GM10847 (cell line): Measurements from ENCODE around the gene METTL2B.
A peak's percentile ranks its signal among the peaks of the same experiment; 100 is the strongest.

ENCODE experiments used
- POLR2A ChIP-seq: IDR thresholded peaks from 2 replicates; pipeline ENCODE4 v1.6.1; 2011; ENCODE audit not compliant: insufficient read length; ENCODE audit errors: extremely low read depth

METTL2B gene

GRCh38 chr7:128450913-128451312 is 25.6 kb upstream of the METTL2B start:
- no peak for TF ChIP-seq POLR2A

- TF ChIP-seq POLR2A, result no peak
Observed at GRCh38 chr7:128452552-128452951, 24.0 kb upstream of the METTL2B start.

GRCh38 chr7:128453836-128454804 is 22.4 kb upstream of the METTL2B start:
- TF ChIP-seq POLR2A, result no peak

- TF ChIP-seq POLR2A, result no peak
Observed at GRCh38 chr7:128454808-128455542, 21.6 kb upstream of the METTL2B start.

- peak; percentile 81 for TF ChIP-seq POLR2A
Observed at GRCh38 chr7:128455543-128456254, 20.8 kb upstream of the METTL2B start, which contains the start of gene HILPDA. Gene HILPDA (plus strand): TSS chr7:128455878. CDS start chr7:128457269, 1,391 bp downstream.

GRCh38 chr7:128456255-128456725 is 20.3 kb upstream of the METTL2B start:
- no peak for TF ChIP-seq POLR2A

- no peak for TF ChIP-seq POLR2A
Observed at GRCh38 chr7:128458956-128459355, 17.6 kb upstream of the METTL2B start.

GRCh38 chr7:128459394-128459878 is 17.1 kb upstream of the METTL2B start:
- TF ChIP-seq POLR2A, result no peak

- no peak for TF ChIP-seq POLR2A
Observed at GRCh38 chr7:128462460-128462859, 14.1 kb upstream of the METTL2B start.

- TF ChIP-seq POLR2A, result no peak
Observed at GRCh38 chr7:128497405-128497804, 20.9 kb downstream of the METTL2B start.

- peak; percentile 47 for TF ChIP-seq POLR2A
Observed at GRCh38 chr7:128530855-128531104, 54.2 kb downstream of the METTL2B start.

- no peak for TF ChIP-seq POLR2A
Observed at GRCh38 chr7:128550920-128551319, 74.4 kb downstream of the METTL2B start.
